Measurements from ENCODE around the gene PCBP3.

GRCh38 chr21:45828580-45829570 lies 185.3 kb downstream of the PCBP3 start:
- TF ChIP-seq CTCF (IDR thresholded peaks at IDR 0.05; ENCODE audit: low read depth, low read length, missing input control), result no peak
- TF ChIP-seq YY1 (IDR thresholded peaks at IDR 0.05), result no peak
- TF ChIP-seq SP1 (IDR thresholded peaks at IDR 0.05), result no peak
- TF ChIP-seq RAD21 (IDR thresholded peaks at IDR 0.05), result no peak
- TF ChIP-seq RXRA (IDR thresholded peaks at IDR 0.05), result no peak
- TF ChIP-seq GABPA (IDR thresholded peaks at IDR 0.05 in 1 of 2, conservative IDR thresholded peaks at IDR 0.05 in 1 of 2), result no peak
- TF ChIP-seq TAF1 (conservative IDR thresholded peaks at IDR 0.05), result no peak
- TF ChIP-seq FOXA1 (IDR thresholded peaks at IDR 0.05), result no peak
- TF ChIP-seq, protein P1, sequence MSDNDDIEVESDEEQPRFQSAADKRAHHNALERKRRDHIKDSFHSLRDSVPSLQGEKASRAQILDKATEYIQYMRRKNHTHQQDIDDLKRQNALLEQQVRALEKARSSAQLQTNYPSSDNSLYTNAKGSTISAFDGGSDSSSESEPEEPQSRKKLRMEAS (IDR thresholded peaks at IDR 0.05), result no peak
- TF ChIP-seq, protein P2, sequence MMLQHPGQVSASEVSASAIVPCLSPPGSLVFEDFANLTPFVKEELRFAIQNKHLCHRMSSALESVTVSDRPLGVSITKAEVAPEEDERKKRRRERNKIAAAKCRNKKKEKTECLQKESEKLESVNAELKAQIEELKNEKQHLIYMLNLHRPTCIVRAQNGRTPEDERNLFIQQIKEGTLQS (IDR thresholded peaks at IDR 0.05), result no peak
- TF ChIP-seq REST (IDR thresholded peaks at IDR 0.05), result no peak
- TF ChIP-seq JUND (IDR thresholded peaks at IDR 0.05), result no peak
- no peak for TF ChIP-seq ZBTB33 (IDR thresholded peaks at IDR 0.05)
- TF ChIP-seq NR2F2 (IDR thresholded peaks at IDR 0.05), result no peak
